Measurements from ENCODE around the gene ZMIZ1.
"Not testable (repeated sequence)": the region's sequence is repeated elsewhere in the genome, so short reads cannot be mapped to it uniquely, and the experiment has no call there.

ZMIZ1 gene

GRCh38 chr10:79029478-79030390 is 39.0 kb upstream of the ZMIZ1 start:
- DNase-seq (ENCODE audit: low read depth) = no peak

DNA sequence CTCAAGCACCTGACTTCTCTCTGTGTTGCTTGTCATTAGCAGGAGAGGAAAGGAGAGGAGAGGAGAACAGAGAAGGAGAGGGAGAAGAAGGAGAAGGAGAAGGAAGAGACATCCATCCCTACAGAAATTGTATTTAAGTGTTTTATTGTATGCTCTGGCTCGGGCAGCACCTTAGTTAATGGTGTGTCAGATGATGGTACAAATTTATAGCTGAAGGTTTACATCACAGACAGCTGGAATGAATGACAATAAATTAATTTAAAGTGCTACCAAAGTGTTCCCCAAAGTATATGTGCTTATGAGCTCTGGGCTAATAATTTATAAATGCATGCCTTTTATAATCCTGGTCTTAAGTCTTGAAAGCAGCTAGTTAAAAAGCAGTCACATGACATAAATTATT is 38.1 kb upstream of the ZMIZ1 start:
- DNase-seq (ENCODE audit: low read depth) = no peak

- no peak for DNase-seq (ENCODE audit: low read depth)
Observed at GRCh38 chr10:79031723-79032122, 37.0 kb upstream of the ZMIZ1 start.

DNA sequence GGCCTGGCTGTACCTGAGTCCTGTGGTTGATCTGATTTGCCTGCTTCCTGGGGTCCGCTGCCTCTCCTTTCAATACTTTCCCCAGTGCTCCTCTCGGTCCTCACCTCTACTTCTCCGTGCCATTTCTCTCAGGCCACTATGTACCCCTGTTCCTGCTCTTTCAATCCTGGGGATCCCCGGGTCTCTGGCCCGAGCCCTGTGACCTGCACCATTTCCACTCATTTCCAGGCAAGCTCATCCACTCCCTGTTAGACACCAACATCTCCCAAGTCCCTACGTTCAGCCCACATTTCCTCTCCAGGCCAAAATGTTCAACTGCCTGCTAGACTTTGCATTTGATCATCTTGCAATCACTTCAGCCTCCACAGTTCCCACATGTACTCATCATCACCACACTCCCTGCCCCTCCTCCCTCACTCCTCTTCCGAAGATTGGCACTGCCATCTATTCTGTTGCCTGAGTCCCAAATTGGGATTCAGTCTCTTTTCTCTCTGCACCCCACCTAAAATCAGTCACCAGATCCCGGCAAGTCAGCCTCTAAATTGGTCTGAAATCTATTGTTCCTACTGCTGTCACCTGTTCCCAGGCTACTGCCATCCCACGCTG is 34.4 kb upstream of the ZMIZ1 start:
- no peak for DNase-seq (ENCODE audit: low read depth)

- DNase-seq (ENCODE audit: low read depth) = not testable (repeated sequence)
Observed at GRCh38 chr10:79036416-79036815, 32.4 kb upstream of the ZMIZ1 start.

- no peak for DNase-seq (ENCODE audit: low read depth)
Observed at GRCh38 chr10:79038104-79038840, 30.5 kb upstream of the ZMIZ1 start.

GRCh38 chr10:79038841-79039201 is 29.9 kb upstream of the ZMIZ1 start:
- DNase-seq (ENCODE audit: low read depth) = no peak

DNA sequence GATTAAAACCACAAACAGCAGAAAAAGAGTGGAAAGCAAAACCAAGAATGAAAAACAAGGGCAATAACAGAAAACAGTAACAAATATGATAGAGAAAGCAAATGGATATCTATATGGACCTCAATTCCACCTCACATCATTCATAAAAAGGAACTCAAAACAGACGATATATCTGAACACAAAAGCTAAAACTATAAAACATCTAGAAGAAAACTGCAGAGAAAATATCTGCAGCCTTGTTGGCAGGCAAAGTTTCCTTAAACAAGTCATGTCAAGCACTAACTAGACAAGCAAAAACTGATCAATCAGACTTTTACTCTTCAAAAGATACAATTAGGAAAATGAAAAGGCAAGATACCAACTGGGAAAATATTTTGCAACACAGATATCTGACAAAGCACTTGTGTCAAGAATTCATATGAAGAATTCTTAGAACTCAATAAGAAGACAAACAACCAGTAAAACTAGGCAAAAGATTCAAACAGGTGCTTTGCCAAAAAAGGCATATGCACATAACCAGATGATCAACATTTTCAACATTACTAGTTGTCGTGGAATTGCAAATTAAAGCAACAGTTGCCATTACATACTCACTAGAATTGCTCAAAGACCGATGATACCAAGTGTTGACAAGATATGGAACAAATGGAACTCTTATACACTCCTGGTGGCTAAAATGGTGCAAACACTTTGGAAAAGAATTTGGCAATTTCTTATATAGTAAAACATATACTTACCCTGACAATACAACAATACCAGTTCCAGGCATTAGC is 25.9 kb upstream of the ZMIZ1 start:
- no peak for DNase-seq (ENCODE audit: low read depth)

GRCh38 chr10:79044036-79044632 is 24.6 kb upstream of the ZMIZ1 start:
- DNase-seq (ENCODE audit: low read depth) = no peak

- DNase-seq (ENCODE audit: low read depth) = no peak
Observed at GRCh38 chr10:79044846-79045245, 23.9 kb upstream of the ZMIZ1 start.

DNA sequence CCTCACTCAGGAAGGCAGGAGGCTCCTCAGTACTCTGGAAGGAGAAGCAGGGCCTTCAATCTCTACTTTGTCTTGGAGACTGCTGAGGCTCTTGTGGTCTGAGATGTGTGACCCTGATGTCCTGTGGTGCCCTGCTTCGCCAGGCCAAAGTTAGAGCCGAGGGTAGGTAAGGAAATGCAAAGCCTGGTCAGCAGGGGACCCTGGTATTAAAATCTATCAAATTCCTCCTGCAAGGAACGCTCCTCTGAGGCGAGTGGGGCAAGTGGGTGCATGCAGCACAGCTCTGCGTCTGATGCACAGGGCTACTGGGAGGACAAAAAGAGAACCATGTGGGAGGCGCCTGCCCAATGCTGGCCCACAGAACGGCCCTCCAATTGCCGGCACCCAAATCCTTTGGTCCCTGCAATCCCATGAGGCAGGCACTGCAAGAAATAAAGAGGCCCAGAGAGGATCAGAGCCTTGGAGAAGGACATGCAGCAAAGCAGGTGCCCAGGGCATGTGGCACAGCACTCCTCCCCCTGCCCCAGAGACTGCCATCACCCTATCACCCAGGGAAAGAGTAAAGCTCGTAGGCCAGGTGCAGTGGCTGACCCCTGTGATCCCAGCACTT is 23.1 kb upstream of the ZMIZ1 start:
- DNase-seq (ENCODE audit: low read depth) = no peak

- no peak for DNase-seq (ENCODE audit: low read depth)
Observed at GRCh38 chr10:79046326-79046725, 22.4 kb upstream of the ZMIZ1 start.

DNA sequence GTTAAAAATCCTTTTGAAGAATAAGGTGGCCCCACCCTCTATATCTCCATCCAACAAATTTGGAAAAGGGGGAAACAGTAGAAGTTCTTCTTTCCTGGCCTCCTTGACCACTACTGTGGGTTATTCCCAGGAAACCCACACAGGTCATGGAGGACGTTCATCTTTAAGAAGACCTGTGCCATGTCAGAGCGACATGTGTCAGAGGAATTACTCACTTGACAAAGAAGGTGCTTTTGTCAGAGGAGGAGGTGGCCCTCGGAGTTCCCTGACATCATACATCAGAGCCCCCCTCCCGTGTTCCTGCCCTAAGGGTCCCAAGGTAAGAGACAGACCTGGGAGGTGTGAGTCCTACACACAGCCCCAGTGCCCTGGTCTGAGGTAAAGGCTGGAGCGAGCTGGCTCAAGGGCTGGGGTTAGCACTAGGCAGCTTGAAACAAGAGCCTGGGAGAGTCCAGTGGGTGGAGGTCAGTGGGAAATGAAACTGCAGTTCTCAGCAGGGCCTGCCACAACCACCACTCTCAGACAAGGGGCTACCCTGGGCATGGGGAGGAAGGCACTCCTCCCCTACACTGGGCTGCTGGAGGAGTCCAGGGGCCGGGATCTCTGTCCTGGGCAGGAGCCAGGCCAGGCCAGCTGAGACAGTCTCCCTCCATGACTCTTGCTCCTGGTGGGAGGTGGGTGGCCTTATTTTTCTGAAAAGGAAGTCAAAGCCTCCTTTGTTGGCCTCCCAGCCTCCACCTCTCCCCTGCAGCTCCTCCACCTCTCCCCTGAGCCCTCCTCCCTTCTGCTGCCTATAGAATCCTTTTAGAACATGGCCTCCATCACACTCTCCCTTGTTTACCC is 21.8 kb upstream of the ZMIZ1 start:
- DNase-seq (ENCODE audit: low read depth) = no peak

- no peak for DNase-seq (ENCODE audit: low read depth)
Observed at GRCh38 chr10:79047584-79047874, 21.2 kb upstream of the ZMIZ1 start.

DNA sequence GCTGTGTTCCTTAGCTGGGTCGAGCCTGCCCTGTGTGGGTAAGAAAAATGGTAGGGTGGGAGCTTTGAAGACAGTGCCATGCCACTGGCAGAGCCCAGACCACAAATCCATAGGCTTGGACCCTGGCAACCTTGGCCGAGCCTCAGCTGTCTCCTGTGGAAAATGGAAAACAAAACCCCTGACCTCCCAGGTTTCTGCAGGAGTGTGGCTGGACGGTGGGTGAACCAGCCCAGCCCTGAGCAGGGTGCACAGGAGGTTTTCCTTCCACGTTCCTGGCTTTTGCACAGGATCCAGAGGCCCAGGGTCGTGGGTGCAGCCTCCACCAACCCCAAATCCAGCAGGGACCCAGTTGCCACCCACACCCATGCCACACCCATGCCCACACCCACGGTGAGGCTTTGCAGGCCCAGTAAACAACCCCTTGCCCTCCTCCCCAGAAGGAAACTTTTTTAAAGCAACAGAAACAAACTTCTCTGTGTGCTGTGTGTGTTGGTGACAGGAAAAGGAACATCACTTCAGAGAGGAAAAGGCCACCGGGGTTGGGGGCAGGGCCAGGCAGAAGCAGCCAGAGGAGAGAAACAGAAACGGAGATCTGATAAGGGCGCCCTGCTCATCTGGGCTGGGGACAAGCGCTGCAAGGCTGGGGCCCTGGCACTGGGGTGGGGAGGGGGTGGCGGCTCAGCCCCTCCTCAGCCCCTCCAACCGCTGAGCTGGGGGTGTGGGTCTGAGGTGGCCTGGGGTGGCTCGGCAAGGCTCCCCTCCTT is 20.7 kb upstream of the ZMIZ1 start:
- DNase-seq (ENCODE audit: low read depth) = no peak

DNA sequence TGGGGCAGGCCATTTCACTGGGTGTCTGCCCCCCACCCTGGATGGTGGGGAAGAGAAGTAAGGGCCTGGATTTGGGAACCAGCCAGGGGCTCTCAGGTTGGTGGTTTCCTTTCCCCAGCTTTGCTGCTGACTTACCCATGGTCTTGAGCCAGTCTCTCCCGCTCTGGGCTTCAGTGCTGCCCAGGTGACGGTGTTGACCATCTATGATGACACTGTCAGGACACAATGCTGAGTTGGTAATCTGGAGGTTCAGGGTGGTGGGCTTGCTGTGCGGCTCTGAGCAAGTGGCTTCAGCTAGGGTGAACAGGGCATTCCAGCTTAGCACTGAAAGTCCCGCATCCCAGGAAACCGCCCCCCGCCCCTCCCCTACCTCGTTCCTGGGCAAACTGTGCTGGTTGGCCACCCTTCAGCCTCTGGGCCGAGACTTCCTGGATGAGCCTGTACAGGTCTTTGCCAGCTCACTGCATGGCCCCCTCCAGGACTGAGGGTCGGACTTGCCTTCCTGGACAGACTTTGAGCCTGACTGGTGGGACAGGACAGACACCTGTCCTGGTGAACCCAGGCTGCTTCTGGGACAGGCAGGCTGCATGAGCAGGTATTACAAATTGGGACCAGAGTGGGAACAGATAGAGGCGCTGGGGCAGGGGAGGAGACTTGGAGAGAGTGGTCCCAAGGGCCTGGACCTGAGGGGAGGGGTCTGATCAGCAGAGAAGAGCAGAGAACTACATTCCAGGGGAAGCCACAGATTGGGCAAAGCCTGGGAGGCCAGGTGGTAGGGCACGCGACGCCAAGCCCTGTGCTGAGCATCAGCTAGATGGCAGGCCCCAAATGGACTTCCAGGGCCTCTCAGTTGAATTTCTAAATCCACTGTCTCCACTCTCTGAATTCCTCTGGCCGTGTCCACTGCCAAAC is 19.9 kb upstream of the ZMIZ1 start:
- DNase-seq (ENCODE audit: low read depth) = no peak

GRCh38 chr10:79049931-79050895 is 18.6 kb upstream of the ZMIZ1 start:
- no peak for DNase-seq (ENCODE audit: low read depth)
